Calu3 (cell line): ENCODE measurements around the gene NUDT22. TPM values are rescaled to one million over a fixed set of nuclear protein-coding genes. Genes with fewer than 3 reads are reported as not detected.

Source experiments
- BruUV-seq: library from RNA; stranded (reverse); fragments of 400-500 nt; replicated peaks from 2 replicates; lab custom pipeline; 2021; lab: Mats Ljungman, UMichigan
- CTCF ChIA-PET: fragments of 300-600 bp; sonication (Branson Sonifier 250); formaldehyde crosslinking; loops from one replicate; lab custom pipeline; 2022; ENCODE audit warnings: antibody characterized with exemption; lab: Charles Lee
- DNase-seq: peaks from one replicate; pipeline ENCODE4 v3.0.0; 2022
- H3K27ac Mint-ChIP-seq: one replicate; pipeline ENCODE4 v1.8.0; 2022; ENCODE audit warnings: mixed read lengths; ENCODE audit not compliant: unreplicated experiment
- H3K27me3 Mint-ChIP-seq: one replicate; pipeline ENCODE4 v1.8.0; 2022; ENCODE audit warnings: mixed read lengths; ENCODE audit not compliant: unreplicated experiment
- H3K36me3 Mint-ChIP-seq: one replicate; pipeline ENCODE4 v1.8.0; 2022; ENCODE audit warnings: mild to moderate bottlenecking, moderate library complexity, mixed read lengths; ENCODE audit not compliant: insufficient read depth, unreplicated experiment
- H3K4me1 Mint-ChIP-seq: one replicate; pipeline ENCODE4 v1.8.0; 2022; ENCODE audit warnings: mild to moderate bottlenecking, low read depth, mixed read lengths; ENCODE audit not compliant: unreplicated experiment
- H3K4me3 Mint-ChIP-seq: one replicate; pipeline ENCODE4 v1.8.0; 2022; ENCODE audit warnings: mild to moderate bottlenecking, low read depth, moderate library complexity, mixed read lengths; ENCODE audit not compliant: unreplicated experiment
- H3K9me3 Mint-ChIP-seq: one replicate; pipeline ENCODE4 v1.8.0; 2022; ENCODE audit warnings: low read depth, mixed read lengths; ENCODE audit not compliant: unreplicated experiment
- intact Hi-C: fragments of 100-400 bp; cut with micrococcal nuclease; formaldehyde crosslinking; loops from one replicate; pipeline ENCODE4 v1.10.0; 2022; ENCODE audit not compliant: unreplicated experiment
- total RNA-seq: library from RNA; stranded (reverse); gene quantifications from 2 replicates; pipeline ENCODE4 v1.2.3, GENCODE V29; 2022
- TF ChIP-seq, protein P1 (sequence below): fragments of 200-600 bp; IDR thresholded peaks from one replicate; pipeline ENCODE4 v1.8.0; 2022; ENCODE audit warnings: antibody characterized with exemption; ENCODE audit not compliant: unreplicated experiment

The NUDT22 gene
- total RNA-seq, 1 experiment from 2014 or later = 58.7 TPM

DNA sequence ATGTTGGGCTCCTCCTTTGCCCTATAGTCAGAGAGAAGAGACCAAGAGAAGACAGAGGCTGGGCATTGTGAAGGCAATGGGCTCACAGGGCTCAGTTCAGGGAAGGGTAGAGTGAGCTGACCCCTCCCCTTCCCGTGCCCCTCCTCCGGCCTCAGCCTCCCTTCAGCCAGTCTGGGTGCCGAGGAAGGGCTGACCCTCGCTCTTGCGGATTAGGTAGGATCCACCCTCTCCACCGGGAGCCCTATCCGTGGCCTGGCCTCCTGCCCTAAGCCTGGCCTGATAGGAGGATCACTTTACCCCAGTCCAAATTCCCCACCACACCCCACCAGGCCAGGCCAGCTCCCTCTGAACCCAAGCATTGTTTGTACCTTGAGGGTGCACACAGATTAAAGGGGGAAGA is 22.5 kb downstream of the NUDT22 start:
- BruUV-seq = no TSS peak
- Mint-ChIP-seq H3K27ac (peak overlapping the region; percentile 44), H3K4me3 (peak overlapping the region; percentile 96), H3K36me3 (peaks cover 87% of the 10 kb centered on the region), H3K27me3 (no peaks in the 10 kb centered on the region), H3K4me1 (peaks cover 18% of the 10 kb centered on the region), H3K9me3 (no peaks in the 10 kb centered on the region)
- no peak for DNase-seq
- CTCF ChIA-PET = no interaction called here
- intact Hi-C loops = loop anchor here (10.0 kb wide), 1 partner anchor 56 kb away; the partner anchor contains the start of genes CATSPERZ and ESRRA
- TF ChIP-seq, protein P1, sequence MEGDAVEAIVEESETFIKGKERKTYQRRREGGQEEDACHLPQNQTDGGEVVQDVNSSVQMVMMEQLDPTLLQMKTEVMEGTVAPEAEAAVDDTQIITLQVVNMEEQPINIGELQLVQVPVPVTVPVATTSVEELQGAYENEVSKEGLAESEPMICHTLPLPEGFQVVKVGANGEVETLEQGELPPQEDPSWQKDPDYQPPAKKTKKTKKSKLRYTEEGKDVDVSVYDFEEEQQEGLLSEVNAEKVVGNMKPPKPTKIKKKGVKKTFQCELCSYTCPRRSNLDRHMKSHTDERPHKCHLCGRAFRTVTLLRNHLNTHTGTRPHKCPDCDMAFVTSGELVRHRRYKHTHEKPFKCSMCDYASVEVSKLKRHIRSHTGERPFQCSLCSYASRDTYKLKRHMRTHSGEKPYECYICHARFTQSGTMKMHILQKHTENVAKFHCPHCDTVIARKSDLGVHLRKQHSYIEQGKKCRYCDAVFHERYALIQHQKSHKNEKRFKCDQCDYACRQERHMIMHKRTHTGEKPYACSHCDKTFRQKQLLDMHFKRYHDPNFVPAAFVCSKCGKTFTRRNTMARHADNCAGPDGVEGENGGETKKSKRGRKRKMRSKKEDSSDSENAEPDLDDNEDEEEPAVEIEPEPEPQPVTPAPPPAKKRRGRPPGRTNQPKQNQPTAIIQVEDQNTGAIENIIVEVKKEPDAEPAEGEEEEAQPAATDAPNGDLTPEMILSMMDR = no peak

DNA sequence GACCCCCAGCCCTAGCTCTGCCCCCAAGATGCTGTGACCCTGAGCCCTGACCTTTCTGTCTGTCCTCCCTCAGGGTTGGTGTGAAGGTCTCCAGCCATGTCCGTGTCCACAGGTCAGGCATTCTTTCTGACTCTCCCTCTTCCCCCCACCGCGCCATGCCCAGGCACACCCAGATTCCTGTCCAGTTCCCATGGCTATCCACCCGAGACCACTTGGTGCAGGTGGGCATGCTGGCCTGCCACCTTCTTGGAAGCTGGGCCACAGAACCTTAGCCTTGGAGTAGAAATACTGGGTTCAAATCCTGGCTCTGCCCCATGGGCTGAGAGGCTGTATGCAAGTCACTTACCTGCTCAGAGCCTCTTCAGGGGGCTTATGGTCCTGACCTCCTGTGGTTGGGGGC is 23.0 kb downstream of the NUDT22 start:
- peaks cover 14% of the 10 kb centered on the region for H3K4me1 Mint-ChIP-seq
- TF ChIP-seq, protein P1 = no peak
- CTCF ChIA-PET = no interaction called here
- peaks cover 87% of the 10 kb centered on the region for H3K36me3 Mint-ChIP-seq
- intact Hi-C loops = loop anchor here (10.0 kb wide), 1 partner anchor 56 kb away; the partner anchor contains the start of genes CATSPERZ and ESRRA
- no peaks in the 10 kb centered on the region for H3K9me3 Mint-ChIP-seq
- BruUV-seq = no TSS peak
- peak overlapping the region; percentile 44 for H3K27ac Mint-ChIP-seq
- DNase-seq = no peak
- no peak overlapping the region for H3K4me3 Mint-ChIP-seq
- no peaks in the 10 kb centered on the region for H3K27me3 Mint-ChIP-seq

DNA sequence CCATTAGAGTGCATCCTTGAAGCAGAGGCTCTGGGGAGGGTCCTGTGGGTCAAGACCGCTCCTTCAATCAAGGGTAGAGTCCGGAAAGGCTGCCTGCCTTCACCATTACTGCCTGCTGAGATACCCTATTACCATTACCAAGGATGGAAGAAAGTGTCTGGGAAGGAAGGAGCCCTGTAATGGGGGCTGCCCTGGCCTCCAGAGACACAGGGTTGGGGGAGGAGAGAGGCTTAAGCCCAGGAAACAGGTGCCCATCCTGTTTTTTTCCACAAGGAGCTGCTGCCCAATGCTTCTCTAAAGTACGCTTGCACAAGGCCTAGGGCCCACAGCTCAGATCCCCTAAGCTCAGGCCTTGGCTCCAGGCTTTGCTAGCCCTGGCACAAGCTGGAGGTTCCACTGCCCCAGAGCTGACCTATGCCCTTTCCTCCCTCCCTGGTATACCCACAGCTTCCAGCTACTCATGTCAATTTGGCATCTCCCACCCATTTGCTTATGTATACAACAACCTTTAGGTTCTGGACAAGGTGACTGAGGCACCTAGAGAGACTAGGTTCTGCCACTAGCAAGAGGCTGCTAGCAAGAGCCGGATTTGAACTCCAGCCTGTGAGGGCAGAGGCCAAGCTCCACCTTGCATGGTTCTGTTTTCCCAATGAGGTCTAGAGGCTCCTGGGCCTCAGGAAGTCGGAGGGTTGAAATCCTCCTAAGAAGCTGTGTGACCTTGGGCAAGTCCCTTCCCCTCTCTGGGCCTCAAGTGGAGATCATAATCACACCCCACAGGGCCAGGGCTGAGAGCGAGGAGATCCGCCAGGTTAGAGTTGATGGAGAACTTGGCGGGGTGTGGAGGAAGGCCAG is 23.7 kb downstream of the NUDT22 start:
- intact Hi-C loops = loop anchor here (10.0 kb wide), 1 partner anchor 55 kb away; the partner anchor contains the start of genes CATSPERZ and ESRRA
- no peaks in the 10 kb centered on the region for H3K27me3 Mint-ChIP-seq
- H3K27ac Mint-ChIP-seq = peak overlapping the region; percentile 44
- CTCF ChIA-PET = interaction anchor here (0.6 to 1.1 kb wide), 2 partner anchors 18 to 26 kb away, joined by 3 to 8 read pairs; no protein-coding TSS in a partner anchor
- no peak overlapping the region for H3K4me3 Mint-ChIP-seq
- BruUV-seq = no TSS peak
- peaks cover 84% of the 10 kb centered on the region for H3K36me3 Mint-ChIP-seq
- H3K4me1 Mint-ChIP-seq = peaks cover 11% of the 10 kb centered on the region
- DNase-seq = no peak
- no peaks in the 10 kb centered on the region for H3K9me3 Mint-ChIP-seq
- TF ChIP-seq, protein P1 = no peak

DNA sequence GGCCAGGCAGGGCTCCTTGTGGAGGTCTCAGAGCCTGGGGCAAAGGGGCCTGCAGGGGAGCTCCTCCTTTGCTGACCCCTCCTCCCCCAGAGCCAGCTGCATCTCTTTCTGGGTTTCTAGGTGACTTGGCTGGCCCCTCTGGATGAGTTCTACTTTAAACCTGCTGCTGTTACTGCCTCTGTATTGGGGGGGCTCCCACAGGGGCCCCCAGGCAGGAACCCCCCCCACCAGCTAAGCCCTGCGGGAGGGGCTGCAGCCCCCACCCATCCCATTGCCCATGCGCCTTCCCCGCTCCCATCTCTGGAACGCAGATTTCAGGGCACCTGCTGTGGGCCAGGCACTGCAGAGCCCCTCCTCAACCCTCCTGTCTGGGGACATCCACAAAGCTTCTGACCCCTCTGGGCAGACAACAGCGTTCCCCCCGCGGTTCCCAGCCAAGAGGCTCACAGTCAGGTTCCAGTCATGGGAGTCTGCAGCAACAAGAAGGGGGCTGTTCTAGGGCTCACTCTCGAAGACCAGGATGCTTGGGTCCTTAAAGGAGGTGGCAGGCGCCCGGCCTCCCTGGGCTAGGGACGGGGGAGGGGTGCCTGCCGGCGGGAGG is 24.4 kb downstream of the NUDT22 start:
- CTCF ChIA-PET = interaction anchor here (0.6 to 1.1 kb wide), 3 partner anchors 17 to 34 kb away, joined by 3 to 8 read pairs (median 3); partner anchors contain the start of gene BAD
- Mint-ChIP-seq H3K27ac (no peak overlapping the region), H3K27me3 (no peaks in the 10 kb centered on the region), H3K4me1 (peaks cover 11% of the 10 kb centered on the region), H3K9me3 (no peaks in the 10 kb centered on the region), H3K36me3 (peaks cover 83% of the 10 kb centered on the region), H3K4me3 (peak overlapping the region; percentile 90)
- TF ChIP-seq, protein P1 = no peak
- DNase-seq = no peak
- no TSS peak for BruUV-seq
- intact Hi-C loops = no loop called here
